ENCODE data around the gene PLAC1.
A peak's percentile ranks its signal among the peaks of the same experiment; 100 is the strongest.

The PLAC1 gene

DNA sequence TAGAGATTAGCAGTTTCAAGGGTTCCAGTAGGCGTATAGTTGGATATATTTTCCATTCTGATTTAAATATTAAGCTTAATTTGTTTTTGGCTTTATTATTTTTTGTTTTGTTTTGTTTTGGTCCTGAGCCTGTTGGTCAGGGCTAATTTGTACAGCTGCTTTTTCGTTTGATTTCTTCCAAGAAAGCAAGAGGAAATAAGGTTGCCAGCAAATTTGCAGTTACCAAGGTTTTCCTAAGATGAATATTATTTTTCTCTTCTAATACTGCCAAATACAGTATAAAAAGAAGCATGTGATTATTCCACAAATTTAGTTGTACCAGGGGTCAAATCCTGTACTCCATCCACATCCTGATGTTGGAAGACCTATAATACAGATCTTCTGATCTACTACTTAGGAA is 24.9 kb downstream of the PLAC1 start:
- no peaks in the 10 kb centered on the region for H3K4me1 ChIP-seq
- H3K4me3 ChIP-seq (ENCODE audit: low read depth, low read length): no peak overlapping the region
- no peak for DNase-seq
- no peaks in the 10 kb centered on the region for H3K9me3 ChIP-seq
- TF ChIP-seq CTCF (IDR thresholded peaks at IDR 0.05; ENCODE audit: low read depth, low read length): no peak
- H3K27me3 ChIP-seq: no peaks in the 10 kb centered on the region
- no peaks in the 10 kb centered on the region for H3K36me3 ChIP-seq

DNA sequence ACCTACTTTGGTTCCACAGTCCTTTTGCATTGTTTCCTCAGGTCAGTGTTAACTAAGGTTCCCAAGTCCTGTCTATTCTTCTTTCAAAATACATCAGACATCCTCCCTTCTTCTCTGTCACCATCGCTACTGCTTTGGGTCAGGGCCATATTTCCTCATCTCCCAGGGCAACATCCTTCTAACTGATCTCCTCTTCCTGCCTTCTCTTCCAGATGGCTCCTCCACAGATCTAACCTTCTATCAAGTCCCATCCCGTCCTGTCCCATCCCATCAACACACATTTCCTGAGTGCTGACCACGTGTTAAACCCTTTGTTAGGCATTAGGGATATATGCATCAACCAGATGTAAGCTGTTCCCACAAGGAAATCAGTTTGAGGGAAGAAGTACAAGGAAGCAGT is 25.9 kb downstream of the PLAC1 start:
- no peak for TF ChIP-seq CTCF (IDR thresholded peaks at IDR 0.05; ENCODE audit: low read depth, low read length)
- Histone ChIP-seq H3K9me3 (no peaks in the 10 kb centered on the region), H3K4me3 (ENCODE audit: low read depth, low read length) (no peak overlapping the region), H3K4me1 (no peaks in the 10 kb centered on the region), H3K36me3 (no peaks in the 10 kb centered on the region), H3K27me3 (no peaks in the 10 kb centered on the region)
- no peak for DNase-seq

DNA sequence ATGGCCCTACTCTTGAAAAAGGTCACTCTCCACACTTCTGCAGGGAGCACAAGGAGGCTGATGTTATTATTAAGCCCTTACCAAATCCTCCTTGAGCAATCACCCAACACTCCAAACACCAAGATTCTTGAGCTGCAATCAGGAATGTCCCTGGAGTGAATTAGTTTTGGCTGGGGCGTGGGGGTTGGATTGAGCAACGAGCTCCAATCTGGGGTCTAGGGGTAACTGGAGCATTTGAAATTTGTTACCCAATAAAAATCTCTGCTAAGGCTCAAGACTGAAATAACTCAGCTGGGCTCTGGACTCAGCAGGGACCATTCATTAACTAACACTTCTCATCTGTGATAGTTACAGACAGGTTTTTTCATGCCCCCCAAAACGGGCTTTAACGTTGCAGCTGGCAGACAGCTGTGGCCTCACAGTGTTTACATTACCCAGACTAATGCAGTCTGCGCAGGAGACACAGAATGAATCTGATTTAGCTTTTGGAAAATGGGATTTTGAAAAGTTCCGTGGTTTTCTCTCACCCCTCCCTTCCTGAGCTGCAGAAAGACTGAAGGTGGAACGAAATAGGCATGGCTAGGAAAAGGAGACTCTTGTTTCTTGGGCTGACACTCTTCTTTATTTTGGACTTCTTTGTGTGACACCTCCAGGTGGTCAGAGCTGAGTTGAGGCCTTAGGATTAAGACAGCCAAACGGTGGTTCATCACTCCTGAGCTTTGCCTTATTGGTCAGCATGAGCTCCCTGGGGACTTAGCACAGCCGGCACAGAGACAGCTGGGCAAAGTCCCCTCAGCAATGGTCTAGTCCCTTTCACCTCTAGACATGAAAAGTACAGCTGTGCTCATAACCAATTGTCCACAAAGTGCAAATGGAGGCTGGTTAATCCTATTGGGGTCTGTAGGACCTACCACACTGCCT is 26.6 kb downstream of the PLAC1 start:
- no peaks in the 10 kb centered on the region for H3K27me3 ChIP-seq
- no peak overlapping the region for H3K4me3 ChIP-seq (ENCODE audit: low read depth, low read length)
- DNase-seq: peak; percentile 7
- no peaks in the 10 kb centered on the region for H3K4me1 ChIP-seq
- H3K9me3 ChIP-seq: no peaks in the 10 kb centered on the region
- no peak for TF ChIP-seq CTCF (IDR thresholded peaks at IDR 0.05; ENCODE audit: low read depth, low read length)
- H3K36me3 ChIP-seq: no peaks in the 10 kb centered on the region

DNA sequence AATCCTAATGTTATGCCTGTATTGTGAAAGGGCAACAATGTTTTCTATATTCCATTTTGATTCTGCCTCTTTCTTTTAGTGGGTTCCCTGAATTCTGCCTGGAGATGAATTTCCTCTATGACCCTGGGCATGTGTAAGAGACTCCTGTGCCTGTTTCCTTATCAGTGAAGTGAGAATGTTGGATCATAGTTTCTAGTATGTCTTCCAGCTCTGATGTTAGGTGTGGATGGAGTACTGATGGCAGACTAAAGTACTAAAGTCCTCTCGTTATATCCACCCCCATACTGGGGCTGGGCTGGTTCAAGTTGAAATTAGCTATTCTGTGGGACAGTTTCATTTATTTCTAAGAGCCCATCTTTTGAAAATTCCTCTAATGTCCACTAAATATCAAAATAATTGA is 29.6 kb downstream of the PLAC1 start:
- H3K36me3 ChIP-seq: no peaks in the 10 kb centered on the region
- H3K27me3 ChIP-seq: no peaks in the 10 kb centered on the region
- H3K4me3 ChIP-seq (ENCODE audit: low read depth, low read length): no peak overlapping the region
- DNase-seq: no peak
- H3K4me1 ChIP-seq: no peaks in the 10 kb centered on the region
- H3K9me3 ChIP-seq: no peaks in the 10 kb centered on the region
- no peak for TF ChIP-seq CTCF (IDR thresholded peaks at IDR 0.05; ENCODE audit: low read depth, low read length)

DNA sequence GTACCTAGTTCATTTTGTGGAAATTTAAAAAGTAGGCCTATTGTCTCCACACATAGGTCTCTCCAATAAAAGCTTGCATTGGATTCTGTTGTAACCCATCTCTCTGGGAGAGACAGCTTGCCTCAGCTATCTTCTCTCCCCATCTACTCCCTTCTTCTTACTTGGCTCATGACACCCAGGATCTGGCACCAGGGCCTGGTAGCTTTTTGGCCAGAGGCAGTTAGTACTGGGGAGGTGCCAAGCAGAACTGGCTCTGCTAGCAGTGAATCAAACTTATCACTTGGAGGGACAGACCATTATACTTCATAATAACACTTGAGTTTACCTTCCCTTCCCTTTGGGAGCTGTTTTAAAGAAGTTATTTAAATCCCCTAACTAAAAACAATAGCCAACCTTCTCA is 31.8 kb downstream of the PLAC1 start:
- H3K4me3 ChIP-seq (ENCODE audit: low read depth, low read length): no peak overlapping the region
- no peaks in the 10 kb centered on the region for H3K36me3 ChIP-seq
- H3K4me1 ChIP-seq: no peaks in the 10 kb centered on the region
- peak; percentile 29 for DNase-seq
- no peak for TF ChIP-seq CTCF (IDR thresholded peaks at IDR 0.05; ENCODE audit: low read depth, low read length)
- no peaks in the 10 kb centered on the region for H3K27me3 ChIP-seq
- H3K9me3 ChIP-seq: no peaks in the 10 kb centered on the region

DNA sequence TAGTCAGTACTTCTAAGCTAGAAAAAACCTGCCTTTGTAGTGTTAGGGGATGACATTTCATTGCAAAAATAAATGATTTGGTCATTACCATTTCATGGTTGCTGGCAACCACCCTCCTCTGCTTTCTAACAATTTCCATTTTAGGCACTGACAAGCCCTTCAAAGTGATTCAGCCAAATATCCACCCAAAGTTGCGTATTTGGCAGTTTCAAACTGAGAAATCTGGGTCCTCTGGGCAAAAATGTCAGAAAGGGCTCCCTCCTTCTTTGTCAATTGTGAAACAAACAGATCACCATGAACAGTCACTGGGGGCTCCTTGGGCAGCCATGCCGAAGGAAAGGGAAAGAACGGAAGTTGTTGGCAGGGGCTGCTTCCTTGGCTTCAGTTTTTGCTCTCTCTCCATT is 33.0 kb downstream of the PLAC1 start:
- Histone ChIP-seq H3K9me3 (no peaks in the 10 kb centered on the region), H3K27me3 (no peaks in the 10 kb centered on the region), H3K4me3 (ENCODE audit: low read depth, low read length) (no peak overlapping the region), H3K36me3 (no peaks in the 10 kb centered on the region), H3K4me1 (no peaks in the 10 kb centered on the region)
- TF ChIP-seq CTCF (IDR thresholded peaks at IDR 0.05; ENCODE audit: low read depth, low read length): no peak
- DNase-seq: no peak
